ENCODE measurements around the gene GRWD1. TPM values are rescaled to one million over a fixed set of nuclear protein-coding genes. Genes with fewer than 3 reads are reported as not detected.

The GRWD1 gene
- total and polyA plus RNA-seq, 10 of the 15 experiments (the other 5 are each of a cell fraction or from before 2014, with no cell fraction given) = 1.4 to 103 (median 30.7) TPM

- ChIA-PET RAD21 (ENCODE audit: unreplicated experiment) (interaction anchor here (0.5 to 1.7 kb wide), 4 partner anchors 46 to 136 kb away, joined by 3 to 10 read pairs (median 4); partner anchors contain the start of gene KDELR1), SMC1A (ENCODE audit: uncharacterized antibody, unreplicated experiment) (interaction anchor here (0.8 to 1.8 kb wide), 4 partner anchors 25 to 130 kb away, joined by 3 to 8 read pairs (median 4); partner anchors contain the start of gene KDELR1), CTCF (interaction anchor here (0.6 to 3.3 kb wide), 3 partner anchors 53 to 1408 kb away, joined by 3 to 18 read pairs (median 3); partner anchors contain the start of gene KDELR1), POLR2A (interaction anchor here (0.5 to 1.0 kb wide), 4 partner anchors 16 to 88 kb away, joined by 3 to 9 read pairs (median 6); no protein-coding TSS in a partner anchor)
- no peak for DNase-seq (ENCODE audit: low read depth, low spot score)
- peaks cover 17% of the 10 kb centered on the region for H3K79me2 ChIP-seq (ENCODE audit: control insufficient read depth, insufficient read depth, low read length)
- WGBS (ENCODE audit: insufficient coverage, insufficient replicate concordance, low lambda C conversion rate, missing lambda C conversion rate) = 26% methylated on average over 38 of the region's 38 CpGs
- peaks cover 0 to 1% of the 10 kb centered on the region in 2 experiments; a peak in 1 of 4 replicates for H3K27me3 ChIP-seq (replicated peaks in 1 of 2; ENCODE audit: control insufficient read depth in 2 of 2, insufficient read depth in 2 of 2, low read length in 1 of 2)
- H3K9ac ChIP-seq (ENCODE audit: control insufficient read depth, insufficient read depth, low read length) = peak overlapping the region; percentile 79; the same call in 1 of the 2 replicates
- no peak for FAIRE-seq
- H2AFZ ChIP-seq (ENCODE audit: control insufficient read depth, low read depth, low read length) = peak overlapping the region; percentile 84
- peaks cover 25% of the 10 kb centered on the region for H3K4me1 ChIP-seq (ENCODE audit: control insufficient read depth, insufficient read depth, low read length)
- no peak overlapping the region for H3K27ac ChIP-seq (ENCODE audit: control insufficient read depth, insufficient read depth)
- H3K4me3 ChIP-seq = peak overlapping the region; percentile 87
- in situ Hi-C loops (cut with MboI) = no loop called here
- H4K20me1 ChIP-seq (ENCODE audit: control insufficient read depth, insufficient read depth) = no peaks in the 10 kb centered on the region
- H3K4me2 ChIP-seq (ENCODE audit: control insufficient read depth, insufficient read depth) = peak overlapping the region; percentile 88
- intact Hi-C loops (cut with micrococcal nuclease; ENCODE audit: unreplicated experiment) = no loop called here
- 0 out of 2 replicates have a peak, but pooled peaks have one; percentile 11 for TF ChIP-seq NR2C1 (IDR thresholded peaks at IDR 0.05)
- no peak for TF ChIP-seq POLR2AphosphoS2 (IDR thresholded peaks at IDR 0.05; ENCODE audit: low read depth, low read length)
- peak; percentile 64 for TF ChIP-seq NR2F1 (conservative IDR thresholded peaks at IDR 0.05)
- TF ChIP-seq SMARCA5 (IDR thresholded peaks at IDR 0.05) = no peak
- no peak for TF ChIP-seq CEBPB (IDR thresholded peaks at IDR 0.05; ENCODE audit: borderline replicate concordance in 1 of 2, low read depth in 2 of 2, low read length in 2 of 2)
- TF ChIP-seq SRF (IDR thresholded peaks at IDR 0.05; ENCODE audit: low read depth in 2 of 2, low read length in 2 of 2) = peak; percentile 79
- peaks cover 0 to 8% of the 10 kb centered on the region in 2 experiments; a peak in 3 of 4 replicates for H3K36me3 ChIP-seq (ENCODE audit: control insufficient read depth in 2 of 2, insufficient read depth in 2 of 2, low read length in 1 of 2)
- H3K9me3 ChIP-seq (replicated peaks; ENCODE audit: control insufficient read depth, insufficient read depth, low read length) = no peaks in the 10 kb centered on the region
- BruUV-seq (replicated peaks) = no TSS peak
- no peak for ATAC-seq
Measured at GRCh38 chr19:48444129-48444935, 1.5 kb upstream of the GRWD1 start.

Measured in GM12878 (cell line).